ENCODE results near the gene PTPRD. TPM values are rescaled to one million over a fixed set of nuclear protein-coding genes. Genes with fewer than 3 reads are reported as not detected.

Gene PTPRD
- total and polyA plus RNA-seq, 2 experiments from 2014 or later: 11.5 to 58.0 TPM

DNA sequence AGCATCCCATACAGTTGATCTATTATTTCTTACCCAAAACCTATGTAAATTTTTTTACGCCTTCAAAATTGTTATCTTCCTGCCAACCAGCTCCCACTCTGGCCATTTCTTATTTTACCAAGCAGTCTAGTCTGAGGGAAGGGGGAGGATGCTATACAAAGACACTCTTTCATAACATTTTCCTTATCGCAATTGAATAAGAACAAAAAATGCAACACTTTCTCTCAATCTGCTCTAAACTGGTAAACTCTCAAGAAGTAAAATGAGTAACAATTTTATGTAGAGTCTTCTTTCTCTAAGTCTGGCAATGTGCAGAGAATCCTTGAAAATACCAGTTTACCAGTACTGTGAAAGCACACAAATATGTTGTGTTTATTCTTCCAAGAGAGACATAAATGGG is 1216.3 kb downstream of the PTPRD start (continued):
- TF ChIP-seq ETS1 (IDR thresholded peaks at IDR 0.05): no peak
- TF ChIP-seq CTCF (conservative IDR thresholded peaks at IDR 0.05; ENCODE audit: low read depth in 2 of 2): no peak

DNA sequence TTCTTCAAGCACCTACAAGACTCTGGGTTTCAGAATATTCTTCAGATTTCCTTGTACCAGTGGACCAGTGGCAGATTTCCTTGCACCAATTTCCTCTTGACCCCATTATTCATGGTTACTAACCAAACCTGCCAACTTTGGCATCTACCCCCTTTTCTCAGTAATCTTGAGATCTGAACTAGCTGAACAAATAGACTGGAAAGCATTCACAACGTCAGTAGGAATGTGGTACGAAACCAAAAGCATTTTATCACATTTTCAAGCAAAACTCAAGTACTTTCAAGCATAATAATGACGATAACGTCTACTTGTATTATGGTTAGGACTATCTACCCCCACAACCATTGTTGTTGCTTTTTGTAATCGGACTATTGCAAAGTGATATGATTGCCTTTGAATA is 1217.3 kb downstream of the PTPRD start:
- Mint-ChIP-seq H3K27ac (no peak overlapping the region), H3K4me1 (peaks cover 6% of the 10 kb centered on the region; the same call in 2 of the 3 replicates), H3K36me3 (ENCODE audit: low read depth) (no peaks in the 10 kb centered on the region), H3K9me3 (no peaks in the 10 kb centered on the region), H3K27me3 (ENCODE audit: insufficient read depth, low read depth, poor library complexity) (no peaks in the 10 kb centered on the region), H3K4me3 (no peak overlapping the region)
- no peak for DNase-seq (ENCODE audit: low spot score)
- no peak for ATAC-seq
- no peaks in the 10 kb centered on the region for H3F3A ChIP-seq (replicated peaks; ENCODE audit: low read depth)
- H3K79me2 ChIP-seq (replicated peaks; ENCODE audit: insufficient read depth): no peaks in the 10 kb centered on the region
- H3K27ac ChIP-seq (ENCODE audit: low read depth): no peak overlapping the region
- no peak overlapping the region for H3K4me2 ChIP-seq
- H3K4me3 ChIP-seq: no peak overlapping the region
- H3K36me3 ChIP-seq (ENCODE audit: insufficient read depth): no peaks in the 10 kb centered on the region
- peaks cover 7% of the 10 kb centered on the region for H3K9me2 ChIP-seq (ENCODE audit: insufficient read depth)
- no peak overlapping the region for H2AFZ ChIP-seq
- H3K27me3 ChIP-seq (ENCODE audit: insufficient read depth): no peaks in the 10 kb centered on the region
- H4K20me1 ChIP-seq (replicated peaks; ENCODE audit: insufficient read depth): no peaks in the 10 kb centered on the region
- H3K4me1 ChIP-seq (ENCODE audit: insufficient read depth): peaks cover 4% of the 10 kb centered on the region; the same call in 1 of the 2 replicates
- no peak for TF ChIP-seq JUNB (IDR thresholded peaks at IDR 0.05; ENCODE audit: unreplicated experiment)
- TF ChIP-seq ETS1 (IDR thresholded peaks at IDR 0.05): no peak
- no peak for TF ChIP-seq POLR2AphosphoS5 (IDR thresholded peaks at IDR 0.05; ENCODE audit: low read depth)
- TF ChIP-seq ZNF331 (CRISPR knock-in tag; IDR thresholded peaks at IDR 0.05; ENCODE audit: low read depth): no peak
- no peak for TF ChIP-seq STAT1 (IDR thresholded peaks at IDR 0.05; ENCODE audit: unreplicated experiment)
- TF ChIP-seq, protein P1, sequence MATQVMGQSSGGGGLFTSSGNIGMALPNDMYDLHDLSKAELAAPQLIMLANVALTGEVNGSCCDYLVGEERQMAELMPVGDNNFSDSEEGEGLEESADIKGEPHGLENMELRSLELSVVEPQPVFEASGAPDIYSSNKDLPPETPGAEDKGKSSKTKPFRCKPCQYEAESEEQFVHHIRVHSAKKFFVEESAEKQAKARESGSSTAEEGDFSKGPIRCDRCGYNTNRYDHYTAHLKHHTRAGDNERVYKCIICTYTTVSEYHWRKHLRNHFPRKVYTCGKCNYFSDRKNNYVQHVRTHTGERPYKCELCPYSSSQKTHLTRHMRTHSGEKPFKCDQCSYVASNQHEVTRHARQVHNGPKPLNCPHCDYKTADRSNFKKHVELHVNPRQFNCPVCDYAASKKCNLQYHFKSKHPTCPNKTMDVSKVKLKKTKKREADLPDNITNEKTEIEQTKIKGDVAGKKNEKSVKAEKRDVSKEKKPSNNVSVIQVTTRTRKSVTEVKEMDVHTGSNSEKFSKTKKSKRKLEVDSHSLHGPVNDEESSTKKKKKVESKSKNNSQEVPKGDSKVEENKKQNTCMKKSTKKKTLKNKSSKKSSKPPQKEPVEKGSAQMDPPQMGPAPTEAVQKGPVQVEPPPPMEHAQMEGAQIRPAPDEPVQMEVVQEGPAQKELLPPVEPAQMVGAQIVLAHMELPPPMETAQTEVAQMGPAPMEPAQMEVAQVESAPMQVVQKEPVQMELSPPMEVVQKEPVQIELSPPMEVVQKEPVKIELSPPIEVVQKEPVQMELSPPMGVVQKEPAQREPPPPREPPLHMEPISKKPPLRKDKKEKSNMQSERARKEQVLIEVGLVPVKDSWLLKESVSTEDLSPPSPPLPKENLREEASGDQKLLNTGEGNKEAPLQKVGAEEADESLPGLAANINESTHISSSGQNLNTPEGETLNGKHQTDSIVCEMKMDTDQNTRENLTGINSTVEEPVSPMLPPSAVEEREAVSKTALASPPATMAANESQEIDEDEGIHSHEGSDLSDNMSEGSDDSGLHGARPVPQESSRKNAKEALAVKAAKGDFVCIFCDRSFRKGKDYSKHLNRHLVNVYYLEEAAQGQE (IDR thresholded peaks at IDR 0.05; ENCODE audit: unreplicated experiment): no peak
- no peak for TF ChIP-seq EZH2phosphoT487 (IDR thresholded peaks at IDR 0.05; ENCODE audit: unreplicated experiment)
- TF ChIP-seq CTCF (conservative IDR thresholded peaks at IDR 0.05; ENCODE audit: low read depth in 2 of 2): no peak
- no peak for TF ChIP-seq ZNF114 (CRISPR knock-in tag; IDR thresholded peaks at IDR 0.05)
- no peak for TF ChIP-seq EZH2 (IDR thresholded peaks at IDR 0.05; ENCODE audit: low read depth, unreplicated experiment)
